ENCODE data around the gene MBL2. TPM values are rescaled to one million over a fixed set of nuclear protein-coding genes. Genes with fewer than 3 reads are reported as not detected.

Gene MBL2
- total RNA-seq, 1 donor: under 0.01 TPM

- Histone ChIP-seq H3K79me2 (ENCODE audit: insufficient read depth, low read length) (no peaks in the 10 kb centered on the region), H4K20me1 (ENCODE audit: insufficient read depth, low read length) (no peaks in the 10 kb centered on the region), H2AFZ (ENCODE audit: low read length) (no peak overlapping the region), H3K4me1 (ENCODE audit: insufficient read depth, low read length) (no peaks in the 10 kb centered on the region), H3K27ac (ENCODE audit: low read depth, low read length) (no peak overlapping the region), H3K4me2 (ENCODE audit: insufficient read depth, low read length) (no peak overlapping the region), H3K9me3 (ENCODE audit: low read depth, low read length) (no peaks in the 10 kb centered on the region), H3K4me3 (ENCODE audit: insufficient read depth, low read length) (no peak overlapping the region), H3K27me3 (ENCODE audit: insufficient read depth, low read length) (no peaks in the 10 kb centered on the region), H3K36me3 (ENCODE audit: insufficient read depth, low read length) (no peaks in the 10 kb centered on the region)
- no peak for DNase-seq (ENCODE audit: insufficient read length, low spot score, missing footprints)
- no peak for TF ChIP-seq CTCF (IDR thresholded peaks at IDR 0.05; ENCODE audit: extremely low read depth, low read depth, low read length)
Measured at GRCh38 chr10:52801947-52802346, 29.4 kb upstream of the MBL2 start.

- H3K9me3 ChIP-seq (ENCODE audit: low read depth, low read length): no peaks in the 10 kb centered on the region
Measured at GRCh38 chr10:52786098-52786497, 13.5 kb upstream of the MBL2 start.

GRCh38 chr10:52785418-52785817 is 12.8 kb upstream of the MBL2 start:
- H3K9me3 ChIP-seq (ENCODE audit: low read depth, low read length): no peaks in the 10 kb centered on the region

More at GRCh38 chr10:52786098-52786497, 13.5 kb upstream of the MBL2 start:
- Histone ChIP-seq H3K79me2 (ENCODE audit: insufficient read depth, low read length) (no peaks in the 10 kb centered on the region), H3K36me3 (ENCODE audit: insufficient read depth, low read length) (no peaks in the 10 kb centered on the region), H2AFZ (ENCODE audit: low read length) (no peak overlapping the region), H3K4me1 (ENCODE audit: insufficient read depth, low read length) (no peaks in the 10 kb centered on the region), H3K27ac (ENCODE audit: low read depth, low read length) (no peak overlapping the region), H3K27me3 (ENCODE audit: insufficient read depth, low read length) (no peaks in the 10 kb centered on the region), H3K4me2 (ENCODE audit: insufficient read depth, low read length) (no peak overlapping the region), H3K4me3 (ENCODE audit: insufficient read depth, low read length) (no peak overlapping the region), H4K20me1 (ENCODE audit: insufficient read depth, low read length) (no peaks in the 10 kb centered on the region)
- TF ChIP-seq CTCF (IDR thresholded peaks at IDR 0.05; ENCODE audit: extremely low read depth, low read depth, low read length): no peak
- DNase-seq (ENCODE audit: insufficient read length, low spot score, missing footprints): no peak

GRCh38 chr10:52783726-52784125 is 11.1 kb upstream of the MBL2 start:
- H3K9me3 ChIP-seq (ENCODE audit: low read depth, low read length): no peaks in the 10 kb centered on the region
- DNase-seq (ENCODE audit: insufficient read length, low spot score, missing footprints): no peak

More at GRCh38 chr10:52785418-52785817, 12.8 kb upstream of the MBL2 start:
- Histone ChIP-seq H4K20me1 (ENCODE audit: insufficient read depth, low read length) (no peaks in the 10 kb centered on the region), H3K4me3 (ENCODE audit: insufficient read depth, low read length) (no peak overlapping the region), H3K4me1 (ENCODE audit: insufficient read depth, low read length) (no peaks in the 10 kb centered on the region), H3K27ac (ENCODE audit: low read depth, low read length) (no peak overlapping the region), H2AFZ (ENCODE audit: low read length) (no peak overlapping the region), H3K4me2 (ENCODE audit: insufficient read depth, low read length) (no peak overlapping the region), H3K27me3 (ENCODE audit: insufficient read depth, low read length) (no peaks in the 10 kb centered on the region), H3K79me2 (ENCODE audit: insufficient read depth, low read length) (no peaks in the 10 kb centered on the region), H3K36me3 (ENCODE audit: insufficient read depth, low read length) (no peaks in the 10 kb centered on the region)
- DNase-seq (ENCODE audit: insufficient read length, low spot score, missing footprints): no peak
- no peak for TF ChIP-seq CTCF (IDR thresholded peaks at IDR 0.05; ENCODE audit: extremely low read depth, low read depth, low read length)

More at GRCh38 chr10:52783726-52784125, 11.1 kb upstream of the MBL2 start:
- Histone ChIP-seq H3K36me3 (ENCODE audit: insufficient read depth, low read length) (no peaks in the 10 kb centered on the region), H3K4me2 (ENCODE audit: insufficient read depth, low read length) (no peak overlapping the region), H4K20me1 (ENCODE audit: insufficient read depth, low read length) (no peaks in the 10 kb centered on the region), H3K4me1 (ENCODE audit: insufficient read depth, low read length) (no peaks in the 10 kb centered on the region), H3K27me3 (ENCODE audit: insufficient read depth, low read length) (no peaks in the 10 kb centered on the region), H3K79me2 (ENCODE audit: insufficient read depth, low read length) (no peaks in the 10 kb centered on the region), H3K4me3 (ENCODE audit: insufficient read depth, low read length) (no peak overlapping the region), H3K27ac (ENCODE audit: low read depth, low read length) (no peak overlapping the region), H2AFZ (ENCODE audit: low read length) (no peak overlapping the region)
- TF ChIP-seq CTCF (IDR thresholded peaks at IDR 0.05; ENCODE audit: extremely low read depth, low read depth, low read length): no peak
